K562 (cell line): ENCODE results near the gene SLMAP. TPM values are rescaled to one million over a fixed set of nuclear protein-coding genes. Genes with fewer than 3 reads are reported as not detected.

Experiments
- ATAC-seq: fragments of 200-7000 bp; cut with Tn5 transposase; 3 replicates; pipeline ENCODE4 v1.9.1; 2020; ENCODE audit warnings: moderate library complexity
- BruUV-seq: library from RNA; stranded (reverse); fragments of 400-500 nt; replicated peaks from 2 replicates; lab custom pipeline; 2021; lab: Mats Ljungman, UMichigan
- CTCF ChIA-PET: fragments of 300-600 bp; formaldehyde crosslinking; extraction: SDS; loops from one replicate; lab custom pipeline; 2021; ENCODE audit warnings: low intra/inter-chr PET ratio; lab: Yijun Ruan, JAX
- POLR2A ChIA-PET: fragments of 300-600, 350-650 bp; sonication (Branson Sonifier 250); formaldehyde crosslinking; extraction: SDS; loops from one replicate; lab custom pipeline; 2021; ENCODE audit warnings: antibody characterized with exemption, inconsistent platforms; lab: Yijun Ruan, JAX
- DNase-seq, 4 experiments: peaks; one replicate each; pipeline versions ENCODE4 v3.0.0 to v3.0.0-alpha.2; 2011 to 2018; ENCODE audit warnings: low spot score in 3 of 4, mixed read lengths in 3 of 4; ENCODE audit errors: extremely low read depth in 1 of 4
- FAIRE-seq: peaks from 2 replicates; lab custom pipeline; 2011; peaks lifted over from hg19 to GRCh38; lab: Jason Lieb, UNC
- H2AFZ ChIP-seq: 2 replicates; pipeline ENCODE4 v1.6.0; 2011; ENCODE audit warnings: low read depth, low read length, control low read depth, inconsistent platforms
- H3K27ac ChIP-seq: fragments of 200-600 bp; 3 replicates; pipeline ENCODE4 v1.8.0; 2011; ENCODE audit warnings: low read depth, mild to moderate bottlenecking, control low read depth, inconsistent platforms, low read length, moderate library complexity, mixed read lengths; ENCODE audit errors: extremely low read depth
- H3K27me3 ChIP-seq, 2 experiments: fragments of 300-600 bp in 1 of 2; 2 replicates in 1 of 2; 3 replicates in 1 of 2; pipeline versions ENCODE4 v1.6.0 to v1.8.0; 2011; ENCODE audit warnings: inconsistent platforms in 2 of 2, low read length in 2 of 2, mild to moderate bottlenecking in 1 of 2, mixed read lengths in 1 of 2, moderate library complexity in 1 of 2; ENCODE audit not compliant: control insufficient read depth in 2 of 2, insufficient read depth in 2 of 2
- H3K36me3 ChIP-seq: fragments of 300-600 bp; 3 replicates; pipeline ENCODE4 v1.8.0; 2011; ENCODE audit warnings: mild to moderate bottlenecking, low read length, inconsistent platforms; ENCODE audit not compliant: control insufficient read depth, insufficient read depth
- H3K4me1 ChIP-seq, 2 experiments: fragments of 200-600 bp in 1 of 2; replicated peaks in 1 of 2; 2 replicates in 1 of 2; 3 replicates in 1 of 2; pipeline versions ENCODE4 v1.5.1 to v1.8.0; 2011; ENCODE audit warnings: inconsistent platforms in 2 of 2, low read length in 2 of 2, mild to moderate bottlenecking in 1 of 2, mixed read lengths in 1 of 2, moderate library complexity in 1 of 2; ENCODE audit not compliant: control insufficient read depth in 2 of 2, insufficient read depth in 2 of 2
- H3K4me2 ChIP-seq: 2 replicates; pipeline ENCODE4 v1.6.1; 2011; ENCODE audit warnings: low read length, control low read depth, inconsistent platforms, mixed read lengths; ENCODE audit not compliant: insufficient read depth
- H3K4me3 ChIP-seq: fragments of 200-600 bp; sonication (generic), shearing (Covaris generic); 2 replicates; pipeline ENCODE4 v1.5.1; 2016; ENCODE audit warnings: control low read depth, inconsistent platforms
- H3K79me2 ChIP-seq: fragments of 200-600 bp; 3 replicates; pipeline ENCODE4 v1.8.0; 2011; ENCODE audit warnings: low read length, inconsistent platforms; ENCODE audit not compliant: control insufficient read depth, insufficient read depth
- H3K9ac ChIP-seq, 2 experiments: 2 replicates each; pipeline versions ENCODE4 v1.6.0 to v1.6.1; 2011; ENCODE audit warnings: low read depth in 2 of 2, low read length in 2 of 2, control low read depth in 1 of 2, inconsistent platforms in 1 of 2, mild to moderate bottlenecking in 1 of 2, mixed read lengths in 1 of 2; ENCODE audit not compliant: insufficient read depth in 1 of 2
- H3K9me1 ChIP-seq: one replicate; pipeline ENCODE4 v1.6.0; 2011; ENCODE audit warnings: inconsistent platforms, mild to moderate bottlenecking, low read length, moderate library complexity; ENCODE audit not compliant: control insufficient read depth, insufficient read depth
- H3K9me3 ChIP-seq: replicated peaks from 2 replicates; pipeline ENCODE4 v1.5.1; 2011; ENCODE audit warnings: low read depth, low read length, inconsistent platforms; ENCODE audit not compliant: control insufficient read depth, insufficient read depth
- H4K20me1 ChIP-seq: replicated peaks from 2 replicates; pipeline ENCODE4 v1.6.1; 2011; ENCODE audit warnings: low read length, inconsistent platforms, mixed read lengths; ENCODE audit not compliant: control insufficient read depth, insufficient read depth
- L3MBTL2 ChIP-seq: fragments of 450-650 bp; IDR thresholded peaks from 2 replicates; pipeline ENCODE4 v1.6.1; 2016; ENCODE audit warnings: mild to moderate bottlenecking, moderate library complexity
- NONO ChIP-seq, 2 experiments: fragments of 200-400 bp in 1 of 2; fragments of 450-650 bp in 1 of 2; formaldehyde crosslinking in 1 of 2; IDR thresholded peaks; 2 replicates each; pipeline ENCODE4 v1.6.1; 2017; ENCODE audit warnings: low read depth in 2 of 2, mild to moderate bottlenecking in 2 of 2, moderate library complexity in 2 of 2, low read length in 1 of 2
- SPI1 ChIP-seq: IDR thresholded peaks from 2 replicates; pipeline ENCODE4 v1.6.1; 2011; ENCODE audit warnings: low read depth, low read length, control low read depth, borderline replicate concordance
- SRSF3 ChIP-seq: fragments of 200-400 bp; formaldehyde crosslinking; IDR thresholded peaks from 2 replicates; pipeline ENCODE4 v1.6.1; 2016; ENCODE audit warnings: mild to moderate bottlenecking, low read length, moderate library complexity; ENCODE audit not compliant: insufficient read depth
- YBX1 ChIP-seq: fragments of 450-650 bp; IDR thresholded peaks from 2 replicates; pipeline ENCODE4 v1.7.1; 2016; ENCODE audit warnings: mild to moderate bottlenecking
- ZBTB11 ChIP-seq, 3 experiments: fragments of 200-800 bp in 1 of 3; fragments of 250-450 bp in 1 of 3; fragments of 450-650 bp in 1 of 3; sonication (Bioruptor Pico) in 1 of 3; sonication (Bioruptor generic) in 1 of 3; formaldehyde crosslinking in 1 of 3; IDR thresholded peaks; 2 replicates each; pipeline versions ENCODE4 v1.6.1 to v1.8.0; 2016 to 2022; ENCODE audit warnings: mild to moderate bottlenecking in 2 of 3, missing genetic modification characterization in 2 of 3, missing compliant biosample characterization in 1 of 3, moderate library complexity in 1 of 3
- ZNF124 ChIP-seq: sonication (generic); formaldehyde crosslinking; IDR thresholded peaks from 2 replicates; pipeline ENCODE4 v1.8.1; 2022; ENCODE audit warnings: missing genetic modification reagents
- ZNF444 ChIP-seq: fragments of 250-450 bp; sonication (Bioruptor Pico); IDR thresholded peaks from 2 replicates; pipeline ENCODE4 v1.4.0; 2020; ENCODE audit warnings: mild to moderate bottlenecking, moderate library complexity
- WGBS: fragments of 100-300 bp; shearing (Covaris generic); methylation state at CpG from one replicate; pipeline ENCODE4 v1.1.6; 2016; ENCODE audit warnings: low coverage, mixed read lengths; ENCODE audit not compliant: insufficient coverage; ENCODE audit errors: missing lambda C conversion rate; 5-methylcytosine and 5-hydroxymethylcytosine counted together
- in situ Hi-C: fragments of 300-500 bp; cut with MboI; formaldehyde crosslinking; loops from 4 replicates; pipeline ENCODE4 v1.15.0; 2018; ENCODE audit warnings: inconsistent platforms, mixed read lengths
- intact Hi-C: fragments of 100-400 bp; cut with micrococcal nuclease; formaldehyde crosslinking; loops from 2 replicates; pipeline ENCODE4 v1.14.2; 2022
- polyA plus RNA-seq, 8 experiments: library from polyadenylated mRNA; depleted of rRNA in 4 of 8; stranded (reverse) in 5 of 8; unstranded in 3 of 8; fragments of >200 nt; fragmentation: Nextera tagmentation in 2 of 8; fragmentation: Illumina TruSeq in 1 of 8; extraction: Ambion mirVana in 2 of 8; extraction: Trizol in 1 of 8; gene quantifications; 2 replicates each; pipeline versions ENCODE4 v1.2.1 to v1.2.3, GENCODE V29; 2011 to 2014; ENCODE audit warnings: inconsistent platforms in 1 of 8, missing spikeins in 1 of 8
- total RNA-seq, 7 experiments: library from RNA; depleted of rRNA in 6 of 7; stranded (reverse); fragments of >200 nt in 6 of 7; fragmentation: Illumina TruSeq in 2 of 7; extraction: Trizol in 2 of 7; gene quantifications; 2 replicates each; pipeline versions ENCODE4 v1.2.1 to v1.2.3, GENCODE V29; 2011 to 2021; ENCODE audit warnings: low replicate concordance in 1 of 7

Gene SLMAP
- total and polyA plus RNA-seq, 9 of the 15 experiments (the other 6 are each of a cell fraction or from before 2014, with no cell fraction given), result 12.1 to 50.7 (median 28.3) TPM

GRCh38 chr3:57755741-57756527, at the start of gene SLMAP (continued):
- TF ChIP-seq NONO (IDR thresholded peaks at IDR 0.05; ENCODE audit: low read depth in 2 of 2, low read length in 1 of 2) (0 out of 4 replicates have a peak, but pooled peaks have one; percentile 5 to 12), ZNF124 (CRISPR knock-in tag) (no peak), YBX1 (no peak)
- TF ChIP-seq, all 486 proteins: peak for 120

- Histone ChIP-seq H2AFZ (no peak overlapping the region; the same call in 1 of the 2 replicates), H3K27ac (no peak overlapping the region), H3K9me3 (no peaks in the 10 kb centered on the region), H3K9ac (no peak overlapping the region), H3K79me2 (no peaks in the 10 kb centered on the region), H3K4me2 (no peak overlapping the region), H3K27me3 (no peaks in the 10 kb centered on the region), H4K20me1 (no peaks in the 10 kb centered on the region), H3K36me3 (no peaks in the 10 kb centered on the region), H3K9me1 (no peaks in the 10 kb centered on the region), H3K4me3 (no peak overlapping the region), H3K4me1 (no peaks in the 10 kb centered on the region; a peak in 1 of 5 replicates)
- BruUV-seq, result no TSS peak
- WGBS, result 28% methylated on average over 2 of the region's 3 CpGs
- no peak for FAIRE-seq
- intact Hi-C loops (no loop called here), in situ Hi-C loops (no loop called here)
- no peak for ATAC-seq
- no peak for DNase-seq
- CTCF ChIA-PET, result no interaction called here
- POLR2A ChIA-PET, result no interaction called here
- TF ChIP-seq SPI1, result peak; percentile 38; the same call in 1 of the 2 replicates
- no peak for TF ChIP-seq SRSF3
- no peak for TF ChIP-seq L3MBTL2
- no peak for TF ChIP-seq ZBTB11 (CRISPR knock-in tag; IDR thresholded peaks at IDR 0.05)
- no peak for TF ChIP-seq ZNF444 (CRISPR knock-in tag)
Measured at GRCh38 chr3:57706462-57706861, 49.6 kb upstream of the SLMAP start.
